Measurements from ENCODE around the gene TLK2.
"Not testable (repeated sequence)": the region's sequence is repeated elsewhere in the genome, so short reads cannot be mapped to it uniquely, and the experiment has no call there.

- not testable (repeated sequence) for TF ChIP-seq CTCF (IDR thresholded peaks at IDR 0.05; ENCODE audit: low read depth, low read length); MAX (IDR thresholded peaks at IDR 0.05; ENCODE audit: low read depth, low read length); POLR2A (IDR thresholded peaks at IDR 0.05; ENCODE audit: extremely low read depth, insufficient read length)
Observed at GRCh38 chr17:62504857-62505256, 26.2 kb downstream of the TLK2 start.

Measured in NB4 (cell line).